Measurements from ENCODE around the gene COL6A2. TPM values are rescaled to one million over a fixed set of nuclear protein-coding genes. Genes with fewer than 3 reads are reported as not detected.

COL6A2 gene
- total and polyA plus RNA-seq, 10 of the 15 experiments (the other 5 are each of a cell fraction or from before 2014, with no cell fraction given), result 0.16 to 1.3 (median 0.34) TPM; not detected in 7

GRCh38 chr21:46114963-46115362, 17.1 kb downstream of the COL6A2 start:
- ATAC-seq (no peak), DNase-seq (ENCODE audit: low read depth, low spot score) (no peak), FAIRE-seq (no peak)
- RAD21 ChIA-PET (ENCODE audit: unreplicated experiment), result no interaction called here
- Histone ChIP-seq H2AFZ (ENCODE audit: control insufficient read depth, low read depth, low read length) (no peak overlapping the region), H3K9ac (ENCODE audit: control insufficient read depth, insufficient read depth, low read length) (no peak overlapping the region), H3K9me3 (replicated peaks; ENCODE audit: control insufficient read depth, insufficient read depth, low read length) (no peaks in the 10 kb centered on the region; the same call in 2 of the 3 replicates), H3K4me1 (ENCODE audit: control insufficient read depth, insufficient read depth, low read length) (no peaks in the 10 kb centered on the region), H3K79me2 (ENCODE audit: control insufficient read depth, insufficient read depth, low read length) (no peaks in the 10 kb centered on the region), H3K4me2 (ENCODE audit: control insufficient read depth, insufficient read depth) (no peak overlapping the region), H3K36me3 (ENCODE audit: control insufficient read depth in 2 of 2, insufficient read depth in 2 of 2, low read length in 1 of 2) (no peaks in the 10 kb centered on the region), H3K4me3 (no peak overlapping the region), H3K27ac (ENCODE audit: control insufficient read depth, insufficient read depth) (no peak overlapping the region), H4K20me1 (ENCODE audit: control insufficient read depth, insufficient read depth) (no peaks in the 10 kb centered on the region), H3K27me3 (replicated peaks in 1 of 2; ENCODE audit: control insufficient read depth in 2 of 2, insufficient read depth in 2 of 2, low read length in 1 of 2) (no peaks in the 10 kb centered on the region)
- 13% methylated on average over 4 of the region's 4 CpGs for WGBS (ENCODE audit: insufficient coverage, insufficient replicate concordance, low lambda C conversion rate, missing lambda C conversion rate)
- SMC1A ChIA-PET (ENCODE audit: uncharacterized antibody, unreplicated experiment), result no interaction called here
- CTCF ChIA-PET, result no interaction called here
- POLR2A ChIA-PET, result no interaction called here
- BruUV-seq (replicated peaks), result no TSS peak
- intact Hi-C loops (cut with micrococcal nuclease; ENCODE audit: unreplicated experiment) (no loop called here), in situ Hi-C loops (cut with MboI) (no loop called here)
- TF ChIP-seq RELA (IDR thresholded peaks at IDR 0.05; ENCODE audit: borderline replicate concordance, partially characterized antibody) (no peak), ZNF622 (IDR thresholded peaks at IDR 0.05) (no peak), MTA2 (IDR thresholded peaks at IDR 0.05; ENCODE audit: low read depth) (no peak), TBL1XR1 (IDR thresholded peaks at IDR 0.05; ENCODE audit: low read depth, low read length) (no peak), CBX5 (IDR thresholded peaks at IDR 0.05; ENCODE audit: low read depth) (no peak), ZNF592 (IDR thresholded peaks at IDR 0.05) (no peak), ZNF207 (IDR thresholded peaks at IDR 0.05; ENCODE audit: borderline replicate concordance) (no peak), DPF2 (IDR thresholded peaks at IDR 0.05) (no peak), NR2C2 (IDR thresholded peaks at IDR 0.05; ENCODE audit: borderline replicate concordance, control insufficient read depth, insufficient read length, low read depth) (no peak), E2F8 (IDR thresholded peaks at IDR 0.05; ENCODE audit: low read depth, partially characterized antibody) (no peak), CREB1 (IDR thresholded peaks at IDR 0.05; ENCODE audit: low read depth) (no peak), CHD4 (IDR thresholded peaks at IDR 0.05) (no peak), FOS (IDR thresholded peaks at IDR 0.05; ENCODE audit: borderline replicate concordance, extremely low read depth, insufficient read length) (no peak)
- TF ChIP-seq, protein P1, sequence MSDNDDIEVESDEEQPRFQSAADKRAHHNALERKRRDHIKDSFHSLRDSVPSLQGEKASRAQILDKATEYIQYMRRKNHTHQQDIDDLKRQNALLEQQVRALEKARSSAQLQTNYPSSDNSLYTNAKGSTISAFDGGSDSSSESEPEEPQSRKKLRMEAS (IDR thresholded peaks at IDR 0.05; ENCODE audit: low read depth, low read length), result no peak
- TF ChIP-seq, protein P2, sequence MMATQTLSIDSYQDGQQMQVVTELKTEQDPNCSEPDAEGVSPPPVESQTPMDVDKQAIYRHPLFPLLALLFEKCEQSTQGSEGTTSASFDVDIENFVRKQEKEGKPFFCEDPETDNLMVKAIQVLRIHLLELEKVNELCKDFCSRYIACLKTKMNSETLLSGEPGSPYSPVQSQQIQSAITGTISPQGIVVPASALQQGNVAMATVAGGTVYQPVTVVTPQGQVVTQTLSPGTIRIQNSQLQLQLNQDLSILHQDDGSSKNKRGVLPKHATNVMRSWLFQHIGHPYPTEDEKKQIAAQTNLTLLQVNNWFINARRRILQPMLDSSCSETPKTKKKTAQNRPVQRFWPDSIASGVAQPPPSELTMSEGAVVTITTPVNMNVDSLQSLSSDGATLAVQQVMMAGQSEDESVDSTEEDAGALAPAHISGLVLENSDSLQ (IDR thresholded peaks at IDR 0.05), result no peak
